ENCODE data around the gene CDC42EP5. TPM values are rescaled to one million over a fixed set of nuclear protein-coding genes. Genes with fewer than 3 reads are reported as not detected.

Gene CDC42EP5
- total RNA-seq, 1 donor, result not detected

DNA sequence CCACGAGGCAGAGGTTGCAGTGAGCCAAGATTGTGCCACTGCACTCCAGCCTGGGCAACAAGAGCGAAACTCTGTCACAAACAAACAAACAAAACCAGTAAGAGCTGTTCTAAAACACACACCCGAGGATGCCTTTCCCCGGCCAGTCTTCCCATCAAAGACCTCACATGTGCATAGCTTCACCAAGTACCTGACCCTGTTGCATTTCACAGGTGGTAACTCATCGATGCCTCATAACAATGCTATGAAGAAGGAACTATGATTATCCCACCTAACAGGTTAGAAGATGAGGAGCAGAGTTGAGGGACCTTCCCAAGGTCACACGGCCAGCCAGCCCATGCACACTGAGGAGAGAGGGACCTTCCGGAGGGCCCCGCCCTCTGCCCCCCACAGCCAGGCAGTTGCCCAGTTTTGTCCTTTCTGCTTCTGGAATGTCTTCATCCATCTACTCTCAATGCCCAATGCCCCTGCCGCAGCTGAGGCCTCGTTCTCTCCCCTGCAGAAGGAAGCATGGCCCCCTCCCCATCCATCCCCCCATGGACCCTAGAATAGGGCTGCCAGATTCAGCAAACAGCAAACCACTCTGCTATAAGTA, 40.9 kb downstream of the CDC42EP5 start:
- H3K4me1 ChIP-seq (ENCODE audit: insufficient read depth, low read length), result peaks cover 5% of the 10 kb centered on the region
- peaks cover 9% of the 10 kb centered on the region for H3K27me3 ChIP-seq (ENCODE audit: insufficient read depth, low read length)

GRCh38 chr19:54431255-54431838, 41.7 kb downstream of the CDC42EP5 start:
- Histone ChIP-seq H3K4me1 (ENCODE audit: insufficient read depth, low read length) (peaks cover 5% of the 10 kb centered on the region), H3K4me3 (ENCODE audit: low read length) (no peak overlapping the region), H3K9me3 (ENCODE audit: low read depth, low read length) (no peaks in the 10 kb centered on the region), H3K27me3 (ENCODE audit: insufficient read depth, low read length) (peaks cover 9% of the 10 kb centered on the region)

More for the DNA sequence above, 40.9 kb downstream of the CDC42EP5 start:
- H3K4me3 ChIP-seq (ENCODE audit: low read length), result no peak overlapping the region
- no peaks in the 10 kb centered on the region for H3K9me3 ChIP-seq (ENCODE audit: low read depth, low read length)

DNA sequence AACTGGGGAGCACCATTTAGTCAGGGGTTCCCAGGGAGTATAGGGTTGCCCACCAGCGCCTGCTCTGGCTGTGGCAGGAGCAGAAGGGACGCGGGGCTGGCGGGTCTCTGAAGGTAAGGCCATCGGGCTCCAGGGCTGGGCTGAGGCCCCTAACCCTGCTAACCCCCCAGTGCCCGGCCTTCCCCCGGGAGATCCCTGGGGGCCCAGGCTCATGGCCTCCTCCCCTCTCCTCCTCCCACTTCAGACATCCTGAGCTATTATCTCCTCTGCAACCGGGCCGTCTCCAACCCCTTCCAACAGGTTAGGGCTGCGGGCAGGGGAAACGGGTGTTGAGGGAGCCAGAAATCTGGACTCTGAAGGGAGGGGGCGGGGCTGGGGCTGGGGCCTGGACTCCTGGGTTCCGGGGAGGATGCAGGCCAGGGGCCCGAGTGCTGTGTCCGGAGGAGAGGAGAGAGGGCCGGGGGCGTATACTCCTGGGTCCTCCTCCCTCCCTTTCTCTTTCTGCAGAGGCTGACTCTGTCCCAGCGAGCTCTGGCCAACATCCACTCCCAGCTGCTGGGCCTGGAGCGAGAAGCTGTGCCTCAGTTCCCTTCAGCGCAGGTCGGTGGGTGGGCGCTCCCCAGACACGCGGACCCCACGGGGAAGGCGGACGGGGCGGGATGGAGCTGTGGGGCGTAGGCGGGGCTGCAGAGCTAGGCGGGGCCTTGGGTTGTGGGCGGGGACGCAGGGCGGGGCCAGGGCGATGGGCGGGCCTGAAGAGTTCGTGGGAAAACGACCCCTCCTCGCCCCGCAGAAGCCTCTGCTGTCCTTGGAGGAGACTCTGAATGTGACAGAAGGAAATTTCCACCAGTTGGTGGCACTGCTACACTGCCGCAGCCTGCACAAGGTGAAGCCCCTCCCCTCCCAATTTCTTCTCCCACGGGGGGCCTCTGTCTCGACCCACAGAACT, 42.5 kb downstream of the CDC42EP5 start:
- Histone ChIP-seq H3K27me3 (ENCODE audit: insufficient read depth, low read length) (peaks cover 9% of the 10 kb centered on the region), H3K9me3 (ENCODE audit: low read depth, low read length) (no peaks in the 10 kb centered on the region), H3K4me1 (ENCODE audit: insufficient read depth, low read length) (peaks cover 5% of the 10 kb centered on the region), H3K4me3 (ENCODE audit: low read length) (no peak overlapping the region)

GRCh38 chr19:54429545-54430227, 43.4 kb downstream of the CDC42EP5 start:
- H3K4me3 ChIP-seq (ENCODE audit: low read length), result no peak overlapping the region
- peaks cover 9% of the 10 kb centered on the region for H3K27me3 ChIP-seq (ENCODE audit: insufficient read depth, low read length)
- no peaks in the 10 kb centered on the region for H3K9me3 ChIP-seq (ENCODE audit: low read depth, low read length)
- H3K4me1 ChIP-seq (ENCODE audit: insufficient read depth, low read length), result peaks cover under 1% of the 10 kb centered on the region

DNA sequence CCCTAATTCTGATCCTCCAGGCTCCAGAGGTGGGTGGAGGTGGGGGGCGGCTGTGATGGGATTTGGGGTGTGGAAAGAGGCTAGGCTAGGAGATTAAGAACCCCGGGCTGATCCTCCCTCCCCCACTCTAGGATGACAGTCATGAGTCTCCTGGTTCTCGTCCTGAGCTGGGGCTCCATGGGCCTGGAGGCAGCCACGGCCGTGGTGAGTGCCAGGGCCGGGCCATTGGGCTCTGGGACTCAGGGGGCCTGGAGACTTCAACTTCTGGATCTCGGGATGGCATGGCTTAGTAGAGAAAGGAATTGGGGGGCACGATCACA, 44.0 kb downstream of the CDC42EP5 start:
- Histone ChIP-seq H3K4me3 (ENCODE audit: low read length) (no peak overlapping the region), H3K27me3 (ENCODE audit: insufficient read depth, low read length) (peaks cover 9% of the 10 kb centered on the region), H3K9me3 (ENCODE audit: low read depth, low read length) (no peaks in the 10 kb centered on the region), H3K4me1 (ENCODE audit: insufficient read depth, low read length) (no peaks in the 10 kb centered on the region)

- H3K27me3 ChIP-seq (ENCODE audit: insufficient read depth, low read length), result peaks cover 9% of the 10 kb centered on the region
- no peaks in the 10 kb centered on the region for H3K4me1 ChIP-seq (ENCODE audit: insufficient read depth, low read length)
- no peaks in the 10 kb centered on the region for H3K9me3 ChIP-seq (ENCODE audit: low read depth, low read length)
- no peak overlapping the region for H3K4me3 ChIP-seq (ENCODE audit: low read length)
Observed at GRCh38 chr19:54428323-54429175, 44.5 kb downstream of the CDC42EP5 start.

DNA sequence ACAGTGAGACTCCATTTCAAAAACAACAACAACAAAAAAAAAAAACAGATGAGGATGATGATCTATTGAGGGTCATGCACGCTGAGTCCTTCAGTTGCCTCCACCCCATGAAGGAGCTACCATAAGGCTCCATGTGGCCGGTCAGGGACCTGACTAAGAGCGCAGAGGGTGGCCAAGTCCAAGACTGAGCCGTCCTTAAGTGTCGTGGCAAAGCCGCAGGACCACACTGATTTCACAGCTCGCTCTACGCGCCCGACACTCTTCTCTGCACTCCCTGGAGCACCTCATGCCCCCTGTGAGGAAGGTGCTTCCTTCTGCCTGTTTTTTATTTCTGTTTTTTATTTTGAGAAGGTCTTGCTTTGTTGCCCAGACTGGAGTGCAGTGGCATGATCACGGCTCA, 45.5 kb downstream of the CDC42EP5 start:
- peaks cover 9% of the 10 kb centered on the region for H3K27me3 ChIP-seq (ENCODE audit: insufficient read depth, low read length)
- H3K9me3 ChIP-seq (ENCODE audit: low read depth, low read length), result no peaks in the 10 kb centered on the region
- no peaks in the 10 kb centered on the region for H3K4me1 ChIP-seq (ENCODE audit: insufficient read depth, low read length)
- no peak overlapping the region for H3K4me3 ChIP-seq (ENCODE audit: low read length)

- no peaks in the 10 kb centered on the region for H3K4me1 ChIP-seq (ENCODE audit: insufficient read depth, low read length)
- H3K27me3 ChIP-seq (ENCODE audit: insufficient read depth, low read length), result peaks cover 8% of the 10 kb centered on the region
Observed at GRCh38 chr19:54426291-54426931, 46.7 kb downstream of the CDC42EP5 start.

GRCh38 chr19:54425382-54425723, 47.7 kb downstream of the CDC42EP5 start:
- H3K9me3 ChIP-seq (ENCODE audit: low read depth, low read length), result no peaks in the 10 kb centered on the region
- H3K4me1 ChIP-seq (ENCODE audit: insufficient read depth, low read length), result no peaks in the 10 kb centered on the region
- peaks cover 3% of the 10 kb centered on the region for H3K27me3 ChIP-seq (ENCODE audit: insufficient read depth, low read length)
- H3K4me3 ChIP-seq (ENCODE audit: low read length), result no peak overlapping the region

More at GRCh38 chr19:54426291-54426931, 46.7 kb downstream of the CDC42EP5 start:
- Histone ChIP-seq H3K9me3 (ENCODE audit: low read depth, low read length) (no peaks in the 10 kb centered on the region), H3K4me3 (ENCODE audit: low read length) (no peak overlapping the region)

GRCh38 chr19:54424660-54425381, 48.3 kb downstream of the CDC42EP5 start:
- H3K4me3 ChIP-seq (ENCODE audit: low read length), result no peak overlapping the region
- peaks cover 3% of the 10 kb centered on the region for H3K27me3 ChIP-seq (ENCODE audit: insufficient read depth, low read length)
- no peaks in the 10 kb centered on the region for H3K9me3 ChIP-seq (ENCODE audit: low read depth, low read length)
- H3K4me1 ChIP-seq (ENCODE audit: insufficient read depth, low read length), result no peaks in the 10 kb centered on the region

GRCh38 chr19:54424201-54424600, 48.9 kb downstream of the CDC42EP5 start:
- Histone ChIP-seq H3K4me1 (ENCODE audit: insufficient read depth, low read length) (no peaks in the 10 kb centered on the region), H3K9me3 (ENCODE audit: low read depth, low read length) (no peaks in the 10 kb centered on the region), H3K27me3 (ENCODE audit: insufficient read depth, low read length) (no peaks in the 10 kb centered on the region), H3K4me3 (ENCODE audit: low read length) (no peak overlapping the region)

DNA sequence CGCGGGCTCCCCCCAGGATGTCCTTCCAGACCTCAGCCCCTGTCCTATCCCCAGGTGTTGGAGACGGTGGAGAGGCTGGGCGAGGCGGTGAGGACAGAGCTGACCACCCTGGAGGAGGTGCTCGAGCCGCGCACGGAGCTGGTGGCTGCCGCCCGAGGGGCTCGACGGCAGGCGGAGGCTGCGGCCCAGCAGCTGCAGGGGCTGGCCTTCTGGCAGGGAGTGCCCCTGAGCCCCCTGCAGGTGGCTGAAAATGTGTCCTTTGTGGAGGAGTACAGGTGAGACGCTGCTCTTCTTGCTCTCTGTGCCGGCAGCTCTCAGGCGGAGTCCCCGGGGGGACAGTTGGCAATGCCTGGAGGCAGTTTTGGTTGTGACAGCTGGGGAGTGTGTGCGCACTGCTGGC, 51.0 kb downstream of the CDC42EP5 start:
- peaks cover 2% of the 10 kb centered on the region for H3K27me3 ChIP-seq (ENCODE audit: insufficient read depth, low read length)
- no peak overlapping the region for H3K4me3 ChIP-seq (ENCODE audit: low read length)
- H3K9me3 ChIP-seq (ENCODE audit: low read depth, low read length), result no peaks in the 10 kb centered on the region
- H3K4me1 ChIP-seq (ENCODE audit: insufficient read depth, low read length), result peaks cover 11% of the 10 kb centered on the region

GRCh38 chr19:54421521-54421920, 51.6 kb downstream of the CDC42EP5 start:
- peaks cover 11% of the 10 kb centered on the region for H3K4me1 ChIP-seq (ENCODE audit: insufficient read depth, low read length)
- peaks cover 4% of the 10 kb centered on the region for H3K27me3 ChIP-seq (ENCODE audit: insufficient read depth, low read length)
- H3K9me3 ChIP-seq (ENCODE audit: low read depth, low read length), result no peaks in the 10 kb centered on the region
- H3K4me3 ChIP-seq (ENCODE audit: low read length), result no peak overlapping the region
